AG04450 (cell line): Measurements from ENCODE around the gene COL5A1. TPM values are rescaled to one million over a fixed set of nuclear protein-coding genes. Genes with fewer than 3 reads are reported as not detected.
A peak's percentile ranks its signal among the peaks of the same experiment; 100 is the strongest.

ENCODE experiments used
- CTCF ChIA-PET: fragments of 300-600, 350-600 bp; formaldehyde crosslinking; extraction: SDS; loops from one replicate; lab custom pipeline; 2022; ENCODE audit warnings: antibody characterized with exemption, inconsistent platforms; lab: Charles Lee
- POLR2A ChIA-PET: fragments of 350-600 bp; formaldehyde crosslinking; extraction: SDS; loops from one replicate; lab custom pipeline; 2021; ENCODE audit warnings: antibody characterized with exemption, inconsistent platforms; lab: Yijun Ruan, JAX
- DNase-seq: peaks from one replicate; pipeline ENCODE4 v3.0.0-alpha.2; 2011; ENCODE audit warnings: low read depth, low spot score
- H3K27ac ChIP-seq: one replicate; pipeline ENCODE4 v1.5.1; 2012; ENCODE audit warnings: low read depth, low read length, control low read depth
- H3K27me3 ChIP-seq: one replicate; pipeline ENCODE4 v1.6.0; 2012; ENCODE audit warnings: low read length; ENCODE audit not compliant: control insufficient read depth, insufficient read depth
- H3K4me3 ChIP-seq: 2 replicates; pipeline ENCODE4 v1.5.1; 2011; ENCODE audit warnings: mild to moderate bottlenecking, low read depth, low read length, control low read depth
- H3K9me3 ChIP-seq: 2 replicates; pipeline ENCODE4 v1.5.1; 2012; ENCODE audit warnings: low read length; ENCODE audit not compliant: control insufficient read depth, insufficient read depth
- polyA plus RNA-seq: library from polyadenylated mRNA; depleted of rRNA; stranded (reverse); fragments of >200 nt; gene quantifications from 2 replicates; pipeline ENCODE4 v1.2.3, GENCODE V29; 2011
- TF ChIP-seq, protein P1 (sequence below): IDR thresholded peaks from 2 replicates; pipeline ENCODE4 v1.5.1; 2011; ENCODE audit warnings: low read depth, low read length, control low read depth, inconsistent platforms

Gene COL5A1
- polyA plus RNA-seq, 1 experiment = 73.3 TPM

DNA sequence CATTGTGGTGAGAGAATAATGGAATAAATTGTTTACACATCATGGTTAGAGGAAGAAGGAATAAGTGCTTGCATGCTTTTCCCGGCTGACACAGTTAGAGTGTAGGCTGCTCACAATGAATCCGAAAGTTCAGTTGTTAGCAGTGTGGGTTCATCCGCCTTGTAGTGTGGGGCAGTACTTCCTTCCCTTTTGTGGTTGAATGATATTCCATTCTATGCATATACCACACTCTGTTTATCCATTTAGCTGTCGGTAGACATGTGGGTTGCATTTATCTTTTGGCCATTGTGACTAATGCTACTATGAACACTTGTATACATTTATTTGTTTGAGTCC lies 84.0 kb downstream of the COL5A1 start:
- TF ChIP-seq, protein P1, sequence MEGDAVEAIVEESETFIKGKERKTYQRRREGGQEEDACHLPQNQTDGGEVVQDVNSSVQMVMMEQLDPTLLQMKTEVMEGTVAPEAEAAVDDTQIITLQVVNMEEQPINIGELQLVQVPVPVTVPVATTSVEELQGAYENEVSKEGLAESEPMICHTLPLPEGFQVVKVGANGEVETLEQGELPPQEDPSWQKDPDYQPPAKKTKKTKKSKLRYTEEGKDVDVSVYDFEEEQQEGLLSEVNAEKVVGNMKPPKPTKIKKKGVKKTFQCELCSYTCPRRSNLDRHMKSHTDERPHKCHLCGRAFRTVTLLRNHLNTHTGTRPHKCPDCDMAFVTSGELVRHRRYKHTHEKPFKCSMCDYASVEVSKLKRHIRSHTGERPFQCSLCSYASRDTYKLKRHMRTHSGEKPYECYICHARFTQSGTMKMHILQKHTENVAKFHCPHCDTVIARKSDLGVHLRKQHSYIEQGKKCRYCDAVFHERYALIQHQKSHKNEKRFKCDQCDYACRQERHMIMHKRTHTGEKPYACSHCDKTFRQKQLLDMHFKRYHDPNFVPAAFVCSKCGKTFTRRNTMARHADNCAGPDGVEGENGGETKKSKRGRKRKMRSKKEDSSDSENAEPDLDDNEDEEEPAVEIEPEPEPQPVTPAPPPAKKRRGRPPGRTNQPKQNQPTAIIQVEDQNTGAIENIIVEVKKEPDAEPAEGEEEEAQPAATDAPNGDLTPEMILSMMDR = no peak
- no peaks in the 10 kb centered on the region for H3K9me3 ChIP-seq
- POLR2A ChIA-PET = no interaction called here
- DNase-seq = peak; percentile 74
- H3K27me3 ChIP-seq = no peaks in the 10 kb centered on the region
- CTCF ChIA-PET = no interaction called here
- no peak overlapping the region for H3K27ac ChIP-seq
- H3K4me3 ChIP-seq = no peak overlapping the region

DNA sequence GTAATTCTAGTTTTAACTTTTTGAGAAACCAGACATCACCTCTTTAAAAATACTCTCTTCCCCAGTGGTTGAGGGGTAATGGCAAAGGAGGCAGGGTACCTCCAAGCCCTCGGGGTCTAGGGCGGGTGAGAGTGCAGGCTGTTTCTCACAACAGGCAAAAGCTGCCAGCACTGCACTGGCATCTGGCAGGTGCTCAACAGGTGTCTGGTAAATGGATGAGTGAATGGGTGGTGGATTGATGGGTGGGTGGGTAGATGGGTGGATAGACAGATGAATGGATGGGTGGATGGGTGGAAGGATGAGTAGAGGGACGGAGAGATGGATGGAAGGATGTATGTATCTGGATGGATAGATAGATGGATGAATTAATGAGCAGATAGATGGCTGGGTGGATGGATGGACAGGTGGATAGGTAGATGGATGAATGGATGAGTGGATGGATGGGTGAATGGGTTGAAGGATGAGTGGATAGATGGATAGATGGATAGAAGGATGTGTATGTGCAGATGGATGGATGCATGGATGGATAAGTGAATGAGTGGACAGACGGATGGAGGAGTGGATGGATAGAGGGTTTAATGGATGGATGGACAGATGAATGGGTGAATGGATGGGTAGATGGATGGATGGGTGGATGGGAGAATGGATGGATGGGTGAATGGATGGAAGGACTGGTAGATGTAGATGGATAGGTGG lies 84.6 kb downstream of the COL5A1 start:
- ChIA-PET CTCF (interaction anchor here (0.8 kb wide), 1 partner anchor 277 kb away, joined by 3 read pairs; no protein-coding TSS in a partner anchor), POLR2A (no interaction called here)
- TF ChIP-seq, protein P1 = no peak
- H3K4me3 ChIP-seq = no peak overlapping the region
- no peaks in the 10 kb centered on the region for H3K27me3 ChIP-seq
- DNase-seq = no peak
- H3K9me3 ChIP-seq = peaks cover 3% of the 10 kb centered on the region; the same call in 1 of the 2 replicates
- no peak overlapping the region for H3K27ac ChIP-seq

DNA sequence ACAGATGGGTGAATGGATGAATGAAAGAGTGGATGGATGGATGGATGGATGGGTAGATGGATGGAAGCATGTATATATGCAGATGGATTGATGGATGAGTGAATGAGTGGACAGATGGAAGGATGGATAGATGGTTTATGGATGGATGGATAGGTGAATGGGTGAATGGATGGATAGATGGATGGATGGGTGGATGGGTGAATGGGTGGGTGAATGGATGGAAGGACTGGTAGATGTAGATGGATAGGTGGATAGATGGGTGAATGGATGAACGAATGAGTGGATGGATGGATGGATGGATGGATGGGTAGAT lies 85.1 kb downstream of the COL5A1 start:
- no peak overlapping the region for H3K4me3 ChIP-seq
- POLR2A ChIA-PET = no interaction called here
- no peak for DNase-seq
- H3K27me3 ChIP-seq = no peaks in the 10 kb centered on the region
- H3K9me3 ChIP-seq = peaks cover 6% of the 10 kb centered on the region; the same call in 1 of the 2 replicates
- no peak overlapping the region for H3K27ac ChIP-seq
- CTCF ChIA-PET = interaction anchor here (0.8 kb wide), 1 partner anchor 278 kb away, joined by 3 read pairs; no protein-coding TSS in a partner anchor
- TF ChIP-seq, protein P1 = no peak

GRCh38 chr9:134728021-134728795 lies 86.6 kb downstream of the COL5A1 start:
- ChIA-PET CTCF (interaction anchor here (0.7 kb wide), 1 partner anchor 279 kb away, joined by 3 read pairs; no protein-coding TSS in a partner anchor), POLR2A (no interaction called here)
- TF ChIP-seq, protein P1 = no peak

More at GRCh38 chr9:134728021-134728795, 86.6 kb downstream of the COL5A1 start:
- H3K9me3 ChIP-seq = peaks cover 6% of the 10 kb centered on the region; the same call in 1 of the 2 replicates
- no peaks in the 10 kb centered on the region for H3K27me3 ChIP-seq
- no peak overlapping the region for H3K27ac ChIP-seq
- no peak for DNase-seq
- no peak overlapping the region for H3K4me3 ChIP-seq
